ENCODE measurements around the gene KLHDC10.
"Not testable (repeated sequence)": the region's sequence is repeated elsewhere in the genome, so short reads cannot be mapped to it uniquely, and the experiment has no call there.

The KLHDC10 gene

GRCh38 chr7:130069978-130070860 is at the start of gene KLHDC10:
Gene KLHDC10 (plus strand): TSS chr7:130070534. CDS start chr7:130070644, 110 bp downstream.
- in situ Hi-C loops (cut with HindIII; ENCODE audit: low sequenced_read_pairs): no loop called here

- in situ Hi-C loops (cut with HindIII; ENCODE audit: low sequenced_read_pairs): loop anchor here (10.0 to 25.0 kb wide), 3 partner anchors 259 to 559 kb away; no protein-coding TSS in a partner anchor
Observed at GRCh38 chr7:130021105-130021834, 49.1 kb upstream of the KLHDC10 start.

- in situ Hi-C loops (cut with HindIII; ENCODE audit: low sequenced_read_pairs): loop anchor here (10.0 to 25.0 kb wide), 3 partner anchors 260 to 560 kb away; no protein-coding TSS in a partner anchor
Observed at GRCh38 chr7:130022115-130022514, 48.2 kb upstream of the KLHDC10 start.

- in situ Hi-C loops (cut with HindIII; ENCODE audit: low sequenced_read_pairs): loop anchor here (10.0 to 25.0 kb wide), 3 partner anchors 260 to 560 kb away; no protein-coding TSS in a partner anchor
Observed at GRCh38 chr7:130022623-130023175, 47.6 kb upstream of the KLHDC10 start.

GRCh38 chr7:130024390-130024789 is 45.9 kb upstream of the KLHDC10 start:
- in situ Hi-C loops (cut with HindIII; ENCODE audit: low sequenced_read_pairs): loop anchor here (10.0 to 25.0 kb wide), 3 partner anchors 262 to 562 kb away; no protein-coding TSS in a partner anchor

- in situ Hi-C loops (cut with HindIII; ENCODE audit: low sequenced_read_pairs): no loop called here
Observed at GRCh38 chr7:130032698-130033097, 37.6 kb upstream of the KLHDC10 start.

- in situ Hi-C loops (cut with HindIII; ENCODE audit: low sequenced_read_pairs): no loop called here
Observed at GRCh38 chr7:130037703-130038102, 32.6 kb upstream of the KLHDC10 start.

GRCh38 chr7:130040576-130040975 is 29.8 kb upstream of the KLHDC10 start:
- in situ Hi-C loops (cut with HindIII; ENCODE audit: low sequenced_read_pairs): no loop called here

GRCh38 chr7:130047831-130048230 is 22.5 kb upstream of the KLHDC10 start:
- in situ Hi-C loops (cut with HindIII; ENCODE audit: low sequenced_read_pairs): no loop called here

- in situ Hi-C loops (cut with HindIII; ENCODE audit: low sequenced_read_pairs): no loop called here
Observed at GRCh38 chr7:130048906-130049305, 21.4 kb upstream of the KLHDC10 start.

GRCh38 chr7:130052250-130052649 is 18.1 kb upstream of the KLHDC10 start:
- in situ Hi-C loops (cut with HindIII; ENCODE audit: low sequenced_read_pairs): not testable (repeated sequence)

- in situ Hi-C loops (cut with HindIII; ENCODE audit: low sequenced_read_pairs): not testable (repeated sequence)
Observed at GRCh38 chr7:130055198-130055597, 15.1 kb upstream of the KLHDC10 start.

- in situ Hi-C loops (cut with HindIII; ENCODE audit: low sequenced_read_pairs): no loop called here
Observed at GRCh38 chr7:130062246-130062645, 8.1 kb upstream of the KLHDC10 start.

- in situ Hi-C loops (cut with HindIII; ENCODE audit: low sequenced_read_pairs): no loop called here
Observed at GRCh38 chr7:130063036-130063435, 7.3 kb upstream of the KLHDC10 start.

- in situ Hi-C loops (cut with HindIII; ENCODE audit: low sequenced_read_pairs): not testable (repeated sequence)
Observed at GRCh38 chr7:130064580-130064926, 5.8 kb upstream of the KLHDC10 start.

- in situ Hi-C loops (cut with HindIII; ENCODE audit: low sequenced_read_pairs): no loop called here
Observed at GRCh38 chr7:130065500-130066152, 4.7 kb upstream of the KLHDC10 start.

- in situ Hi-C loops (cut with HindIII; ENCODE audit: low sequenced_read_pairs): no loop called here
Observed at GRCh38 chr7:130069179-130069977, 956 bp upstream of the KLHDC10 start.

- in situ Hi-C loops (cut with HindIII; ENCODE audit: low sequenced_read_pairs): no loop called here
Observed at GRCh38 chr7:130070861-130071622, 708 bp downstream of the KLHDC10 start.

All from DLD1 (cell line).